Uterus (tissue), 4 donors: ENCODE measurements around the gene TTLL13. TPM values are rescaled to one million over a fixed set of nuclear protein-coding genes. Genes with fewer than 3 reads are reported as not detected.
"Not testable (repeated sequence)": the region's sequence is repeated elsewhere in the genome, so short reads cannot be mapped to it uniquely, and the experiment has no call there.

Experiments
- DNase-seq, 2 donors: peaks; one replicate each; pipeline ENCODE4 v3.0.0-alpha.2; 2019 to 2020
- H3K27ac ChIP-seq, 2 donors: fragments of 200-600 bp; sonication (generic); 1 replicate in 1 of 2; 2 replicates in 1 of 2; pipeline ENCODE4 v1.5.1; 2016 to 2018
- H3K27me3 ChIP-seq, 2 donors: fragments of 200-600 bp; sonication (generic); one replicate each; pipeline ENCODE4 v1.5.1; 2018 to 2019; ENCODE audit warnings: control low read depth in 1 of 2
- H3K36me3 ChIP-seq, 2 donors: fragments of 200-600 bp; sonication (generic); one replicate each; pipeline ENCODE4 v1.5.1; 2019; ENCODE audit warnings: control low read depth in 1 of 2
- H3K4me1 ChIP-seq, 2 donors: fragments of 200-600 bp; sonication (generic); one replicate each; pipeline ENCODE4 v1.5.1; 2018 to 2019; ENCODE audit warnings: control low read depth in 1 of 2
- H3K4me3 ChIP-seq, 2 donors: fragments of 200-600 bp; sonication (generic); 1 replicate in 1 of 2; 2 replicates in 1 of 2; pipeline ENCODE4 v1.5.1; 2018 to 2019; ENCODE audit warnings: mild to moderate bottlenecking in 1 of 2
- H3K9me3 ChIP-seq, 2 donors: fragments of 200-600 bp; sonication (generic); one replicate each; pipeline ENCODE4 v1.5.1; 2019; ENCODE audit warnings: control low read depth in 1 of 2
- POLR2A ChIP-seq, 2 donors: fragments of 450-650 bp; IDR thresholded peaks; one replicate each; pipeline ENCODE4 v1.6.1; 2016; ENCODE audit warnings: antibody characterized with exemption in 2 of 2, mild to moderate bottlenecking in 1 of 2, moderate library complexity in 1 of 2
- intact Hi-C: fragments of 100-400 bp; cut with DNase I; formaldehyde crosslinking; loops from one replicate; pipeline ENCODE4 v1.15.1; 2023; ENCODE audit warnings: low total_unique reads
- total RNA-seq, 4 donors: library from RNA; depleted of rRNA in 3 of 4; stranded (reverse); fragments of >200 nt in 3 of 4; gene quantifications; one replicate each; pipeline versions ENCODE4 v1.1.0 to v1.2.4, GENCODE V29; 2014 to 2023
- TF ChIP-seq, protein P1 (sequence below), 4 experiments: fragments of 200-600 bp in 2 of 4; fragments of 450-650 bp in 2 of 4; sonication (generic) in 2 of 4; IDR thresholded peaks; one replicate each; pipeline ENCODE4 v1.5.1; 2016 to 2019; ENCODE audit warnings: antibody characterized with exemption in 4 of 4, mild to moderate bottlenecking in 2 of 4, moderate library complexity in 1 of 4
- donor health status: DM: yes; HTN: yes; CAD: no.

TTLL13 gene
- total RNA-seq, 4 donors from 2014 or later: 0.41 TPM; not detected in 3

DNA sequence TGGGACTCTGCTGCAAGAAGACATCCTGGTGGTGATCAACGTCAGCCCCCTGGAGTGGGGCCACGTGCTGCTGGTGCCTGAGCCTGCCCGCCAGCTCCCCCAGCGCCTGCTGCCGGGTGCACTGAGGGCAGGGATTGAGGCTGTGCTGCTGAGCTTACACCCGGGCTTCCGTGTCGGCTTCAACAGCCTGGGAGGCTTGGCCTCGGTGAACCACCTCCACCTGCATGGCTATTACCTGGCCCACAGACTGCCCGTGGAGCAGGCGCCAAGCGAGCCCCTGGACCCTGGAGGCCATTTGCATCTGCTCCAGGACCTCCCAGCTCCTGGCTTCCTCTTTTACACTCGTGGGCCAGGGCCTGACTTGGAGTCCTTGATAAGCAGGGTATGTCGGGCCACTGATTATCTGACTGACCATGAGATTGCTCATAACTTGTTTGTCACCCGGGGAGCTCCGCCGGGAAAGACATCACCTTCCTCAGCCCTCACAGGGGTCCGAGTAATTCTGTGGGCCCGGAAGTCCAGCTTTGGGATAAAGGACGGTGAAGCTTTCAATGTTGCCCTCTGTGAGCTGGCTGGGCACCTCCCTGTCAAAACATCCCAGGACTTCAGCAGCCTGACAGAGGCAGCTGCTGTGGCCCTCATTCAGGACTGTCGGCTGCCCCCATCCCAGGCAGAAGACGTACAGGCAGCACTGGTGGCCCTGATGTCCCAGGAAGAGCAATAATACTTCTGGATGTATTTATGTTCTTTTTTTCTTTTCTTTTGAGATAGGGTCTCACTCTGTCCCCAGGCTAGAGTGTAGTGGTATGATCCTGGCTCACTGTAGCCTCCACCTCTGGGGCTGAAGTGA, 7.8 kb upstream of the TTLL13 start:
- intact Hi-C loops: no loop called here
- H3K36me3 ChIP-seq: no peaks in the 10 kb centered on the region

GRCh38 chr15:90243943-90244639, 5.3 kb upstream of the TTLL13 start:
- Histone ChIP-seq H3K9me3 (no peaks in the 10 kb centered on the region), H3K27me3 (no peaks in the 10 kb centered on the region), H3K36me3 (no peaks in the 10 kb centered on the region), H3K27ac (no peak overlapping the region), H3K4me3 (no peak overlapping the region), H3K4me1 (no peaks in the 10 kb centered on the region)
- intact Hi-C loops: no loop called here
- no peak for DNase-seq
- TF ChIP-seq, protein P1, sequence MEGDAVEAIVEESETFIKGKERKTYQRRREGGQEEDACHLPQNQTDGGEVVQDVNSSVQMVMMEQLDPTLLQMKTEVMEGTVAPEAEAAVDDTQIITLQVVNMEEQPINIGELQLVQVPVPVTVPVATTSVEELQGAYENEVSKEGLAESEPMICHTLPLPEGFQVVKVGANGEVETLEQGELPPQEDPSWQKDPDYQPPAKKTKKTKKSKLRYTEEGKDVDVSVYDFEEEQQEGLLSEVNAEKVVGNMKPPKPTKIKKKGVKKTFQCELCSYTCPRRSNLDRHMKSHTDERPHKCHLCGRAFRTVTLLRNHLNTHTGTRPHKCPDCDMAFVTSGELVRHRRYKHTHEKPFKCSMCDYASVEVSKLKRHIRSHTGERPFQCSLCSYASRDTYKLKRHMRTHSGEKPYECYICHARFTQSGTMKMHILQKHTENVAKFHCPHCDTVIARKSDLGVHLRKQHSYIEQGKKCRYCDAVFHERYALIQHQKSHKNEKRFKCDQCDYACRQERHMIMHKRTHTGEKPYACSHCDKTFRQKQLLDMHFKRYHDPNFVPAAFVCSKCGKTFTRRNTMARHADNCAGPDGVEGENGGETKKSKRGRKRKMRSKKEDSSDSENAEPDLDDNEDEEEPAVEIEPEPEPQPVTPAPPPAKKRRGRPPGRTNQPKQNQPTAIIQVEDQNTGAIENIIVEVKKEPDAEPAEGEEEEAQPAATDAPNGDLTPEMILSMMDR (IDR thresholded peaks at IDR 0.05): no peak
- no peak for TF ChIP-seq POLR2A (IDR thresholded peaks at IDR 0.05)

More for the DNA sequence above, 7.8 kb upstream of the TTLL13 start:
- no peaks in the 10 kb centered on the region for H3K4me1 ChIP-seq
- no peaks in the 10 kb centered on the region for H3K9me3 ChIP-seq
- DNase-seq: no peak
- TF ChIP-seq, protein P1 (IDR thresholded peaks at IDR 0.05): no peak
- no peak for TF ChIP-seq POLR2A (IDR thresholded peaks at IDR 0.05)
- no peak overlapping the region for H3K4me3 ChIP-seq
- no peaks in the 10 kb centered on the region for H3K27me3 ChIP-seq
- H3K27ac ChIP-seq: no peak overlapping the region

DNA sequence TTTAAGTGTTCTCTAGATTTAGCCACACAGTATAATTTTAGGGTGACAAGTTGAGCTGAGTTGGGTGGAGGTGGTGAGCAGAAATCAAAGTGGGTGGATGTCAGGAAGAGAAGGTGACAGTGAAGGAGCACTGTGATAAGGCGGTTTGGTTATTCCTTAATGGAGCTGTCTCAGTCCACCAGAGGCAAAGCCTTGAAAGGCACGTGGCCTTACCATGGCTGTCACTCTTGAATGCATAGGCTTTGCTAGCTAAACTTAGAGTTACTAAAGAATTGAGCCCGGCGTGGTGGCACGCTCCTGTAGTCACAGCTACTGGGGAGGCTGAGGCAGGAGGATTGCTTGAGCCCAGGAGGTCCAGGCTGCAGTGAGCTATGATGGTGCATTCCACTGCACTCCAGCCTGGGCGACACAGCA, 560 bp upstream of the TTLL13 start:
- H3K27me3 ChIP-seq: no peaks in the 10 kb centered on the region
- TF ChIP-seq, protein P1 (IDR thresholded peaks at IDR 0.05): no peak
- TF ChIP-seq POLR2A (IDR thresholded peaks at IDR 0.05): no peak
- DNase-seq: no peak
- intact Hi-C loops: no loop called here
- H3K27ac ChIP-seq: peak overlapping the region; percentile 26 to 68
- H3K36me3 ChIP-seq: no peaks in the 10 kb centered on the region
- H3K4me1 ChIP-seq: no peaks in the 10 kb centered on the region
- H3K4me3 ChIP-seq: peak overlapping the region; percentile 48 to 62
- H3K9me3 ChIP-seq: no peaks in the 10 kb centered on the region

DNA sequence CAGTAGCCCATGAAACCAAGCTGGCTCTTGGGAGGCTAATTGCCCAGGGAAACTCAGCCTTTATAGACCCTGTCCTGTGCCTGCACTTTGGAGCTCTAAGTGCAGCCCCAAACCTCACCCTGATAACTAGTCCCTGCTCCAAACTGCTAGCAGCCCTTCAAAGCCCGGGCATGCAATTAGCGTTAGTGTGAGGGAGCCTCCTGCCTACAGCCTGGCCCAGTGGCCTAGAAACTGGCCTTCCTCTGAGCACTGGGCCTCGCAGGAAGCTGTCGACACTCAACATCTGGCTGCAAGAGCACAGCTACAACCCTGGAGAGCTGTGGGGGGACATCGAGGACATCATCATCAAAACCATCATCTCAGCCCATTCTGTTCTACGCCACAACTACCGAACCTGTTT, 8.4 kb downstream of the TTLL13 start:
- Histone ChIP-seq H3K27me3 (no peaks in the 10 kb centered on the region), H3K9me3 (no peaks in the 10 kb centered on the region), H3K4me1 (no peaks in the 10 kb centered on the region), H3K4me3 (no peak overlapping the region), H3K27ac (no peak overlapping the region), H3K36me3 (no peaks in the 10 kb centered on the region)
- no peak for DNase-seq
- TF ChIP-seq POLR2A (IDR thresholded peaks at IDR 0.05): no peak
- TF ChIP-seq, protein P1 (IDR thresholded peaks at IDR 0.05): no peak
- intact Hi-C loops: no loop called here

GRCh38 chr15:90259524-90259923, 10.2 kb downstream of the TTLL13 start:
- intact Hi-C loops: no loop called here
- H3K4me3 ChIP-seq: no peak overlapping the region
- H3K9me3 ChIP-seq: no peaks in the 10 kb centered on the region
- no peaks in the 10 kb centered on the region for H3K27me3 ChIP-seq
- H3K36me3 ChIP-seq: no peaks in the 10 kb centered on the region
- DNase-seq: no peak
- no peaks in the 10 kb centered on the region for H3K4me1 ChIP-seq
- no peak for TF ChIP-seq POLR2A (IDR thresholded peaks at IDR 0.05)
- TF ChIP-seq, protein P1 (IDR thresholded peaks at IDR 0.05): no peak
- H3K27ac ChIP-seq: no peak overlapping the region

GRCh38 chr15:90260731-90261130, 11.4 kb downstream of the TTLL13 start:
- H3K4me1 ChIP-seq, H3K27ac ChIP-seq, H3K4me3 ChIP-seq, H3K27me3 ChIP-seq, H3K9me3 ChIP-seq, H3K36me3 ChIP-seq, DNase-seq, intact Hi-C loops: not testable (repeated sequence)
